ENCODE results near the gene NEURL4. TPM values are rescaled to one million over a fixed set of nuclear protein-coding genes. Genes with fewer than 3 reads are reported as not detected.

Gene NEURL4
- total RNA-seq, 1 donor from 2014 or later: 75.2 TPM

DNA sequence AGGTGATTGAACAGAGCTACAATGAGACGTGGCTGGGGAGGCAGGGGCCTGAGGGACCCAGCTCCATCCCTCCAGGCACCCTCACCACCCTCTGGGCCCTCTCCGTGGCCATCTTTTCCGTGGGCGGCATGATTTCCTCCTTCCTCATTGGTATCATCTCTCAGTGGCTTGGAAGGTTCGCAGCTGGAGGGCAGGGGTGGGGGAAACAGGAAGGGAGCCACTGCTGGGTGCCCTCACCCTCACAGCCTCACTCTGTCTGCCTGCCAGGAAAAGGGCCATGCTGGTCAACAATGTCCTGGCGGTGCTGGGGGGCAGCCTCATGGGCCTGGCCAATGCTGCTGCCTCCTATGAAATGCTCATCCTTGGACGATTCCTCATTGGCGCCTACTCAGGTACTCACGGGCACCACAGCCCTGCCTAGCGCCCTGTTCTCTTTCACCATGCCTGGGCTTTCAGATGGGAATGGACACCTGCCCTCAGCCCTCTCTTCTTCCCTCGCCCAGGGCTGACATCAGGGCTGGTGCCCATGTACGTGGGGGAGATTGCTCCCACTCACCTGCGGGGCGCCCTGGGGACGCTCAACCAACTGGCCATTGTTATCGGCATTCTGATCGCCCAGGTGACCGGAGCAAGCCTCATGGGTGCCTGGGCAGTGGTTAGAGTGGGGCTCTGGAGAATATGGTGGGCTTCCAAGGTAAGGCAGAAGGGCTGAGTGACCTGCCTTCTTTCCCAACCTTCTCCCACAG lies 45.5 kb downstream of the NEURL4 start:
- peak overlapping the region; percentile 35 for H3K4me3 Mint-ChIP-seq (ENCODE audit: low read depth)
- H3K9me3 Mint-ChIP-seq (ENCODE audit: low read depth): no peaks in the 10 kb centered on the region
- peaks cover 6% of the 10 kb centered on the region for H3K4me1 Mint-ChIP-seq (ENCODE audit: low read depth)
- peaks cover 28% of the 10 kb centered on the region for H3K27me3 Mint-ChIP-seq
- no peaks in the 10 kb centered on the region for H3K36me3 Mint-ChIP-seq (ENCODE audit: insufficient read depth)
- TF ChIP-seq, protein P1, sequence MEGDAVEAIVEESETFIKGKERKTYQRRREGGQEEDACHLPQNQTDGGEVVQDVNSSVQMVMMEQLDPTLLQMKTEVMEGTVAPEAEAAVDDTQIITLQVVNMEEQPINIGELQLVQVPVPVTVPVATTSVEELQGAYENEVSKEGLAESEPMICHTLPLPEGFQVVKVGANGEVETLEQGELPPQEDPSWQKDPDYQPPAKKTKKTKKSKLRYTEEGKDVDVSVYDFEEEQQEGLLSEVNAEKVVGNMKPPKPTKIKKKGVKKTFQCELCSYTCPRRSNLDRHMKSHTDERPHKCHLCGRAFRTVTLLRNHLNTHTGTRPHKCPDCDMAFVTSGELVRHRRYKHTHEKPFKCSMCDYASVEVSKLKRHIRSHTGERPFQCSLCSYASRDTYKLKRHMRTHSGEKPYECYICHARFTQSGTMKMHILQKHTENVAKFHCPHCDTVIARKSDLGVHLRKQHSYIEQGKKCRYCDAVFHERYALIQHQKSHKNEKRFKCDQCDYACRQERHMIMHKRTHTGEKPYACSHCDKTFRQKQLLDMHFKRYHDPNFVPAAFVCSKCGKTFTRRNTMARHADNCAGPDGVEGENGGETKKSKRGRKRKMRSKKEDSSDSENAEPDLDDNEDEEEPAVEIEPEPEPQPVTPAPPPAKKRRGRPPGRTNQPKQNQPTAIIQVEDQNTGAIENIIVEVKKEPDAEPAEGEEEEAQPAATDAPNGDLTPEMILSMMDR (IDR thresholded peaks at IDR 0.05; ENCODE audit: unreplicated experiment): no peak
- DNase-seq (ENCODE audit: low spot score, unreplicated experiment): no peak
- no peak overlapping the region for H3K27ac Mint-ChIP-seq

DNA sequence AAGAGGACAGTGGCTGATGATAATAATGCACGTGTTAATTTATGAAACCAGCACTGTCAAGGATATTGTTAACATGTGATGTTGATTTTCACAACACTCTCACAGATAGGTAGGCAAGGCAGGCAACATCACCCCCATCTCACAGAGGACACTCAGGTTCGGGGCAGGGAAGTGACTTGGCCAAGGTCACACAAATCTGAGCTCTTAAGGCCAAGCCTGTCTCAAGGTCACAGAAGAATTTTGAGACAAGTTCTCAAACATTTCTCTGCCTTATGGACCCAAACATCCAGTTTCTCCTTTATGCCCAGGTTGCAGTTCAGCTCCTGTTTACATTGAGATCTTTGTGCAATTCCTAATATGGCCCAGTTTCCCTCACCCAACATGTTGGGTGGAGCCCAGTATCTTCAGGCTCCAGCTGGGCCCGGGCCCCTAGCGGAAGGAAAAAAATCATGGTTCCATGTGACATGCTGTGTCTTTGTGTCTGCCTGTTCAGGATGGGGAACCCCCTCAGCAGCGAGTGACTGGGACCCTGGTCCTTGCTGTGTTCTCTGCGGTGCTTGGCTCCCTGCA lies 46.3 kb downstream of the NEURL4 start:
- TF ChIP-seq, protein P1 (IDR thresholded peaks at IDR 0.05; ENCODE audit: unreplicated experiment): no peak
- peaks cover 6% of the 10 kb centered on the region for H3K4me1 Mint-ChIP-seq (ENCODE audit: low read depth)
- H3K36me3 Mint-ChIP-seq (ENCODE audit: insufficient read depth): no peaks in the 10 kb centered on the region
- no peak for DNase-seq (ENCODE audit: low spot score, unreplicated experiment)
- no peaks in the 10 kb centered on the region for H3K9me3 Mint-ChIP-seq (ENCODE audit: low read depth)
- peaks cover 25% of the 10 kb centered on the region for H3K27me3 Mint-ChIP-seq
- peak overlapping the region; percentile 76 for H3K4me3 Mint-ChIP-seq (ENCODE audit: low read depth)
- H3K27ac Mint-ChIP-seq: no peak overlapping the region

DNA sequence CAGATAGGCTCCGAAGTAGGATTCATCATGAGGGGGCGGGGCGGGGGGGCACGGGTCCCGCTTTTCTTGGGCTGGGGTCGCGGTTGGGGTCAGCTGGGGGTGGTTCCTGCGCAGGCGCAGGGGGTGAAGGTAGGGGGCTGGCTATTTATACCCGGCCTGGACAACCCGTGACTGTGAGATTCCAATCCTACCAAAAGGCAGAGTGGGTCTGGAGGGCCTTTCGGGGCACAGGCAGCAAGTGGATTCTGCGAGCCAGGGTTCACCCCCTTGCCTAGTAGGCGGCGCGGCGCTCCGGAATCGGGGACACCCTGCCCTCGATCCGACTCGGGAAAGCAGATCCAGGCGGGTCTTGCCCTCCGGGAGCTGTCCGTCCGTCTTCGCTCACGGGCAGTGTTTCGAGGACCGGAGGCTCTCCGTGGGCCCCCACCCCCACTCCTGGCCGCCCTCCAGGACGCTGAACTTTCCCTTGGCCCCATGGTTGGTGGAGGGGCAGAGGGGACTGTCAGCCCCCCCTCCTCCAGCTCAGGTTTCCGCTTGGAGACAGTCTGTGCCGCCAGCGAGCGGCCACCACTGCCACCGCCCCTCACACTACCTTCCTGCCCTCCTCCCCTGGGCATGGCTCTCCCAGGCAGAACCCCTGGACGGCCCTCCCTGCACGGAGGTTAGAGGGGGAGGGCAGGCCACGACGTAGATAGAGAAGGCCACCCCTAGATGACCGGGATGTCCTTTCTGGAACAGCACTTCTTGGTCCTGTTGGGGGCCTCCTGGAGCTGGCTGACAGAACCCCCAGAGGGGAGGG lies 47.0 kb downstream of the NEURL4 start:
- H3K27me3 Mint-ChIP-seq: peaks cover 25% of the 10 kb centered on the region

DNA sequence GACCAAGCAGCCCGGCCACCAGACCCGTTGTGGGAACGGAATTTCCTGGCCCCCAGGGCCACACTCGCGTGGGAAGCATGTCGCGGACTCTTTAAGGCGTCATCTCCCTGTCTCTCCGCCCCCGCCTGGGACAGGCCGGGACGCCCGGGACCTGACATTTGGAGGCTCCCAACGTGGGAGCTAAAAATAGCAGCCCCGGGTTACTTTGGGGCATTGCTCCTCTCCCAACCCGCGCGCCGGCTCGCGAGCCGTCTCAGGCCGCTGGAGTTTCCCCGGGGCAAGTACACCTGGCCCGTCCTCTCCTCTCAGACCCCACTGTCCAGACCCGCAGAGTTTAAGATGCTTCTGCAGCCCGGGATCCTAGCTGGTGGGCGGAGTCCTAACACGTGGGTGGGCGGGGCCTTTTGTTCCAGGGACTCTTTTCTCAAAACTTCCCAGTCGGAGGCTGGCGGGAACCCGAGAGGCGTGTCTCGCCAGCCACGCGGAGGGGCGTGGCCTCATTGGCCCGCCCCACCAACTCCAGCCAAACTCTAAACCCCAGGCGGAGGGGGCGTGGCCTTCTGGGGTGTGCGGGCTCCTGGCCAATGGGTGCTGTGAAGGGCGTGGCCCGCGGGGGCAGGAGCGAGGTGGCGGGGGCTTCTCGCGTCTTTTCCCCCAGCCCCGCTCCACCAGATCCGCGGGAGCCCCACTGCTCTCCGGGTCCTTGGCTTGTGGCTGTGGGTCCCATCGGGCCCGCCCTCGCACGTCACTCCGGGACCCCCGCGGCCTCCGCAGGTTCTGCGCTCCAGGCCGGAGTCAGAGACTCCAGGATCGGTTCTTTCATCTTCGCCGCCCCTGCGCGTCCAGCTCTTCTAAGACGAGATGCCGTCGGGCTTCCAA lies 47.8 kb downstream of the NEURL4 start, which contains the start of gene SLC2A4:
Gene SLC2A4 (plus strand): TSS at position 645 of the 879 bp plus-strand sequence. CDS start 217 bp downstream, at position 862.
- Mint-ChIP-seq H3K9me3 (ENCODE audit: low read depth) (no peaks in the 10 kb centered on the region), H3K27me3 (peaks cover 23% of the 10 kb centered on the region), H3K4me3 (ENCODE audit: low read depth) (peak within 1 kb of the TSS; percentile 76), H3K36me3 (ENCODE audit: insufficient read depth) (no peaks in the 10 kb centered on the region), H3K27ac (peak within 1 kb of the TSS; percentile 58), H3K4me1 (ENCODE audit: low read depth) (peaks cover 6% of the 10 kb centered on the region)
- TF ChIP-seq, protein P1 (IDR thresholded peaks at IDR 0.05; ENCODE audit: unreplicated experiment): no peak
- peak; percentile 87 for DNase-seq (ENCODE audit: low spot score, unreplicated experiment)

More for the DNA sequence above, 47.0 kb downstream of the NEURL4 start:
- Mint-ChIP-seq H3K36me3 (ENCODE audit: insufficient read depth) (no peaks in the 10 kb centered on the region), H3K27ac (no peak overlapping the region), H3K4me1 (ENCODE audit: low read depth) (peaks cover 6% of the 10 kb centered on the region), H3K4me3 (ENCODE audit: low read depth) (peak overlapping the region; percentile 76), H3K9me3 (ENCODE audit: low read depth) (no peaks in the 10 kb centered on the region)
- TF ChIP-seq, protein P1 (IDR thresholded peaks at IDR 0.05; ENCODE audit: unreplicated experiment): no peak
- DNase-seq (ENCODE audit: low spot score, unreplicated experiment): peak; percentile 26

All from progenitor cell of endocrine pancreas (in vitro differentiated cells).